H1 (cell line): Measurements from ENCODE around the gene CHST12. TPM values are rescaled to one million over a fixed set of nuclear protein-coding genes. Genes with fewer than 3 reads are reported as not detected.

Experiments used
- CTCF ChIA-PET: fragments of 300-600 bp; sonication (Branson Sonifier 250); formaldehyde crosslinking; loops from one replicate; lab custom pipeline; 2021; ENCODE audit not compliant: partially characterized antibody; lab: Charles Lee
- POLR2A ChIA-PET: fragments of 300-600 bp; sonication (Branson Sonifier 250); formaldehyde crosslinking; loops from one replicate; lab custom pipeline; 2021; ENCODE audit warnings: inconsistent platforms; ENCODE audit not compliant: partially characterized antibody; lab: Charles Lee
- DNase-seq, 2 experiments: peaks; one replicate each; pipeline versions ENCODE4 v3.0.0 to v3.0.0-alpha.2; 2010 to 2022; ENCODE audit warnings: low spot score in 2 of 2, low read depth in 1 of 2, mixed read lengths in 1 of 2
- FAIRE-seq: peaks from 2 replicates; lab custom pipeline; 2011; peaks lifted over from hg19 to GRCh38; lab: Jason Lieb, UNC
- H2AFZ ChIP-seq: 2 replicates; pipeline ENCODE4 v1.8.1; 2012; ENCODE audit warnings: low read length, inconsistent platforms
- H2AK5ac ChIP-seq: 2 replicates; pipeline ENCODE4 v1.6.1; 2013; ENCODE audit warnings: low read depth, low read length
- H2BK120ac ChIP-seq: replicated peaks from 2 replicates; pipeline ENCODE3; 2013; ENCODE audit warnings: low read depth, low read length, inconsistent platforms
- H2BK12ac ChIP-seq: 2 replicates; pipeline ENCODE4 v1.6.1; 2013; ENCODE audit warnings: low read depth, low read length
- H2BK15ac ChIP-seq: 2 replicates; pipeline ENCODE4 v1.6.1; 2013; ENCODE audit warnings: low read length
- H2BK20ac ChIP-seq: 2 replicates; pipeline ENCODE4 v1.6.1; 2013; ENCODE audit warnings: low read length
- H2BK5ac ChIP-seq: 2 replicates; pipeline ENCODE4 v1.6.1; 2013; ENCODE audit warnings: low read depth, low read length
- H3K14ac ChIP-seq: 2 replicates; pipeline ENCODE4 v1.6.1; 2013; ENCODE audit warnings: inconsistent platforms; ENCODE audit not compliant: insufficient read length
- H3K18ac ChIP-seq: 2 replicates; pipeline ENCODE4 v1.6.1; 2013; ENCODE audit warnings: low read length; ENCODE audit errors: extremely low read depth
- H3K23ac ChIP-seq: 2 replicates; pipeline ENCODE4 v1.6.1; 2013; ENCODE audit warnings: inconsistent platforms; ENCODE audit not compliant: insufficient read length
- H3K23me2 ChIP-seq: 2 replicates; pipeline ENCODE4 v1.6.1; 2013; ENCODE audit warnings: low read depth, low read length
- H3K27ac ChIP-seq: 2 replicates; pipeline ENCODE4 v1.6.1; 2011; ENCODE audit warnings: low read depth, low read length, inconsistent platforms
- H3K27me3 ChIP-seq, 4 experiments: replicated peaks in 1 of 4; 1 replicate in 1 of 4; 2 replicates in 3 of 4; pipeline versions ENCODE4 v1.6.1 to v1.8.1; 2011 to 2013; ENCODE audit warnings: low read length in 3 of 4, mild to moderate bottlenecking in 3 of 4, inconsistent platforms in 2 of 4, mixed read lengths in 2 of 4, moderate library complexity in 1 of 4; ENCODE audit not compliant: control insufficient read depth in 3 of 4, insufficient read depth in 3 of 4; ENCODE audit errors: extremely low read depth in 1 of 4
- H3K36me3 ChIP-seq, 4 experiments: 2 replicates each; pipeline versions ENCODE4 v1.6.1 to v1.8.1; 2011 to 2013; ENCODE audit warnings: mild to moderate bottlenecking in 4 of 4, low read length in 3 of 4, moderate library complexity in 2 of 4, control low read depth in 1 of 4, inconsistent platforms in 1 of 4; ENCODE audit not compliant: insufficient read depth in 4 of 4, control insufficient read depth in 2 of 4
- H3K4ac ChIP-seq: replicated peaks from 2 replicates; pipeline ENCODE3; 2013; ENCODE audit warnings: low read length, low read depth, mixed read lengths, inconsistent platforms; ENCODE audit not compliant: insufficient read length
- H3K4me1 ChIP-seq, 4 experiments: replicated peaks in 1 of 4; 1 replicate in 1 of 4; 2 replicates in 3 of 4; pipeline versions ENCODE4 v1.6.1 to v1.8.1; 2011 to 2013; ENCODE audit warnings: low read length in 3 of 4, inconsistent platforms in 2 of 4, mixed read lengths in 1 of 4; ENCODE audit not compliant: insufficient read depth in 4 of 4, control insufficient read depth in 3 of 4
- H3K4me2 ChIP-seq, 2 experiments: 2 replicates each; pipeline versions ENCODE4 v1.6.1 to v1.8.1; 2011 to 2013; ENCODE audit warnings: low read depth in 2 of 2, low read length in 2 of 2, control low read depth in 1 of 2, inconsistent platforms in 1 of 2, mild to moderate bottlenecking in 1 of 2; ENCODE audit not compliant: insufficient read depth in 1 of 2
- H3K4me3 ChIP-seq, 4 experiments: fragments of 200-600, 300-600 bp in 1 of 4; sonication (generic), shearing (Covaris generic), sonication (Bioruptor Twin) in 1 of 4; 2 replicates each; pipeline versions ENCODE4 v1.5.1 to v1.8.1; 2011 to 2016; ENCODE audit warnings: low read length in 4 of 4, low read depth in 3 of 4, control low read depth in 2 of 4, inconsistent platforms in 2 of 4, mild to moderate bottlenecking in 2 of 4, mixed read lengths in 1 of 4, moderate library complexity in 1 of 4; ENCODE audit not compliant: insufficient read depth in 2 of 4; ENCODE audit errors: extremely low read depth in 1 of 4
- H3K56ac ChIP-seq: replicated peaks from 2 replicates; pipeline ENCODE3; 2013; ENCODE audit warnings: low read depth, mild to moderate bottlenecking, mixed read lengths, low read length, inconsistent platforms; ENCODE audit not compliant: insufficient read length
- H3K79me1 ChIP-seq: 2 replicates; pipeline ENCODE4 v1.6.1; 2013; ENCODE audit warnings: low read depth, low read length, control low read depth
- H3K79me2 ChIP-seq, 2 experiments: 2 replicates each; pipeline versions ENCODE4 v1.6.1 to v1.8.1; 2012 to 2013; ENCODE audit warnings: low read length in 2 of 2, mild to moderate bottlenecking in 2 of 2, inconsistent platforms in 1 of 2; ENCODE audit not compliant: insufficient read depth in 2 of 2, control insufficient read depth in 1 of 2
- H3K9ac ChIP-seq, 4 experiments: replicated peaks in 1 of 4; 1 replicate in 1 of 4; 2 replicates in 3 of 4; pipeline versions ENCODE4 v1.6.1 to v1.8.1; 2011 to 2013; ENCODE audit warnings: low read depth in 3 of 4, low read length in 3 of 4, control low read depth in 2 of 4, mild to moderate bottlenecking in 2 of 4, moderate library complexity in 2 of 4, inconsistent platforms in 1 of 4; ENCODE audit errors: extremely low read depth in 1 of 4
- H3K9me3 ChIP-seq, 2 experiments: 2 replicates each; pipeline versions ENCODE4 v1.6.1 to v1.8.1; 2012 to 2013; ENCODE audit warnings: mild to moderate bottlenecking in 2 of 2, moderate library complexity in 2 of 2, control low read depth in 1 of 2, inconsistent platforms in 1 of 2, low read depth in 1 of 2, low read length in 1 of 2, mixed read lengths in 1 of 2; ENCODE audit not compliant: insufficient read depth in 2 of 2
- H4K20me1 ChIP-seq, 2 experiments: replicated peaks in 1 of 2; 2 replicates each; pipeline versions ENCODE3 to v1.8.1; 2011 to 2013; ENCODE audit warnings: inconsistent platforms in 2 of 2, low read length in 2 of 2, mild to moderate bottlenecking in 1 of 2; ENCODE audit not compliant: insufficient read depth in 2 of 2, control insufficient read depth in 1 of 2
- H4K5ac ChIP-seq: 2 replicates; pipeline ENCODE4 v1.6.1; 2013; ENCODE audit warnings: low read length, low read depth, mixed read lengths, inconsistent platforms; ENCODE audit not compliant: insufficient read length
- H4K8ac ChIP-seq: 2 replicates; pipeline ENCODE4 v1.8.0; 2013; ENCODE audit warnings: mild to moderate bottlenecking, moderate library complexity, low read length, inconsistent platforms; ENCODE audit not compliant: insufficient read depth; ENCODE audit errors: extremely low read depth
- H4K91ac ChIP-seq: replicated peaks from 2 replicates; pipeline ENCODE3; 2013; ENCODE audit warnings: low read length, mixed read lengths, inconsistent platforms; ENCODE audit not compliant: insufficient read length
- CBX5 ChIP-seq: fragments of 300-800, 300-1000 bp; sonication (generic); IDR thresholded peaks from 2 replicates; pipeline ENCODE4 v1.7.1; 2016; ENCODE audit warnings: antibody characterized with exemption, low read length, low read depth
- CBX8 ChIP-seq: fragments of 300-800, 300-1000 bp; sonication (generic); IDR thresholded peaks from 2 replicates; pipeline ENCODE4 v1.7.1; 2016; ENCODE audit warnings: low read depth, low read length, borderline replicate concordance
- CHD2 ChIP-seq: IDR thresholded peaks from 2 replicates; pipeline ENCODE4 v1.6.1; 2012; ENCODE audit warnings: low read length, improper control_type of control experiment
- CTBP2 ChIP-seq: IDR thresholded peaks from 2 replicates; pipeline ENCODE4 v1.7.0; 2011; ENCODE audit warnings: borderline replicate concordance, mild to moderate bottlenecking, moderate library complexity, mixed read lengths, low read length; ENCODE audit not compliant: insufficient read depth, insufficient read length
- EP300 ChIP-seq, 2 experiments: IDR thresholded peaks; 1 replicate in 1 of 2; 2 replicates in 1 of 2; pipeline ENCODE4 v1.6.1; 2011 to 2012; ENCODE audit warnings: low read depth in 2 of 2, low read length in 2 of 2, mild to moderate bottlenecking in 2 of 2, borderline replicate concordance in 1 of 2, inconsistent platforms in 1 of 2, moderate library complexity in 1 of 2
- NANOG ChIP-seq: IDR thresholded peaks from 2 replicates; pipeline ENCODE4 v1.6.1; 2011; ENCODE audit warnings: low read length, low read depth, mild to moderate bottlenecking, inconsistent platforms; ENCODE audit not compliant: insufficient read depth, poor library complexity, severe bottlenecking
- RBBP5 ChIP-seq: IDR thresholded peaks from 2 replicates; pipeline ENCODE4 v1.7.1; 2012; ENCODE audit warnings: low read depth, mild to moderate bottlenecking, inconsistent platforms, low read length, moderate library complexity, borderline replicate concordance
- SIX5 ChIP-seq: IDR thresholded peaks from 2 replicates; pipeline ENCODE4 v1.6.1; 2011; ENCODE audit warnings: mild to moderate bottlenecking, low read depth, low read length
- SP1 ChIP-seq: IDR thresholded peaks from 2 replicates; pipeline ENCODE4 v1.6.1; 2011; ENCODE audit warnings: low read depth, low read length
- SRF ChIP-seq: IDR thresholded peaks from 2 replicates; pipeline ENCODE4 v1.6.1; 2011; ENCODE audit warnings: mild to moderate bottlenecking, low read depth, low read length, moderate library complexity
- SUZ12 ChIP-seq: fragments of 200-600 bp; sonication (generic); IDR thresholded peaks from 2 replicates; pipeline ENCODE4 v1.6.1; 2012; ENCODE audit warnings: mild to moderate bottlenecking, inconsistent platforms, low read length, moderate library complexity, mixed read lengths
- YY1 ChIP-seq: IDR thresholded peaks from 2 replicates; pipeline ENCODE4 v1.6.1; 2011; ENCODE audit warnings: low read depth, mild to moderate bottlenecking, low read length
- WGBS, 2 experiments: shearing (Covaris generic) in 1 of 2; methylation state at CpG; one replicate each; pipeline versions ENCODE4 v1.1.6 to v1.1.7; 2013 to 2015; ENCODE audit warnings: low lambda C conversion rate in 2 of 2, mixed read lengths in 2 of 2, inconsistent platforms in 1 of 2, low coverage in 1 of 2, missing lambda C conversion rate in 1 of 2; ENCODE audit not compliant: insufficient replicate concordance in 2 of 2, insufficient coverage in 1 of 2, insufficient read length in 1 of 2; ENCODE audit errors: extremely low coverage in 1 of 2, missing lambda C conversion rate in 1 of 2; 5-methylcytosine and 5-hydroxymethylcytosine counted together
- polyA plus RNA-seq, 7 experiments: library from polyadenylated mRNA; depleted of rRNA in 3 of 7; stranded (reverse) in 5 of 7; unstranded in 2 of 7; fragments of >200 nt in 5 of 7; fragments of 200-250 nt in 2 of 7; gene quantifications; 1 replicate in 5 of 7; 2 replicates in 1 of 7; 4 replicates in 1 of 7; pipeline versions ENCODE4 v1.2.1 to v1.2.3, GENCODE V29; 2011 to 2013; ENCODE audit warnings: missing spikeins in 2 of 7, mixed read lengths in 2 of 7
- total RNA-seq: library from RNA; stranded (reverse); fragmentation: NEBNext Ultra II Directional; extraction: Animal tissue kit (Norgen Biotek cat#: 25700); gene quantifications from 2 replicates; pipeline ENCODE4 v1.2.1, GENCODE V29; 2021
- TF ChIP-seq, protein P1 (sequence below): IDR thresholded peaks from 2 replicates; pipeline ENCODE4 v1.6.1; 2011; ENCODE audit warnings: low read depth, mild to moderate bottlenecking, low read length; ENCODE audit not compliant: insufficient read depth

CHST12 gene
- total and polyA plus RNA-seq, 2 of the 8 experiments (the other 6 are each of a cell fraction or from before 2014, with no cell fraction given), result 13.4 to 24.1 TPM

DNA sequence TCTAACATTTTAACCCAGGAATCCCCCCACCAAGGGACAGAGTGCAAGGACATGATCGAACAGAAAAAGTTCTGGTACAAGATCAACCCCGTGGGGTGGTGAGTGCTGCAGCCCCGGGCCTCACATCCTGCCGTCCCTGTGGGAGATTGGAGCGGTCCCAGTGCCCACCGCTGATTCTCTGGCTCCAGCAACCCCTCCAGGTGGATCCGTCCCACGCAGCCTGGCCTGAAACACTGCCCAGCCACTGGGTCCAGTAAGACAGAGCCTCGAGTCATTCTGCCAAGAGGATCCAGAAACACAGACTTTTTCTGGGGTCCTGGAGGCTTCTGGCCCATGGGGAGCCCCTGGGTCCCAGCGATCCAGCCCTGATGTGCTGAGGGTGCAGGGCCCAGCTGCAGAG lies 43.3 kb downstream of the CHST12 start:
- Histone ChIP-seq H3K79me1 (no peaks in the 10 kb centered on the region), H3K9ac (no peak overlapping the region), H2BK120ac (no peak overlapping the region), H2BK20ac (no peak overlapping the region), H4K20me1 (peaks cover 0 to 1% of the 10 kb centered on the region in 2 experiments), H2BK5ac (no peak overlapping the region), H3K23ac (no peak overlapping the region), H2AK5ac (0 out of 2 replicates have a peak overlapping the region, but pooled peaks have one; percentile 82), H3K14ac (no peak overlapping the region), H4K8ac (peak overlapping the region; percentile 35; the same call in 1 of the 2 replicates), H2BK15ac (no peak overlapping the region), H3K27me3 (no peaks in the 10 kb centered on the region), H3K4me1 (peaks cover 0 to 3% (median 1%) of the 10 kb centered on the region in 4 experiments; a peak in 4 of 7 replicates), H3K18ac (no peak overlapping the region), H3K56ac (no peak overlapping the region), H4K5ac (no peak overlapping the region), H3K4me3 (no peak overlapping the region), H2BK12ac (no peak overlapping the region), H3K4me2 (no peak overlapping the region), H3K23me2 (no peaks in the 10 kb centered on the region; the same call in 1 of the 2 replicates), H3K27ac (no peak overlapping the region), H3K36me3 (no peaks in the 10 kb centered on the region), H3K79me2 (no peaks in the 10 kb centered on the region), H2AFZ (no peak overlapping the region), H4K91ac (no peak overlapping the region), H3K4ac (no peak overlapping the region), H3K9me3 (peaks cover 0 to 4% of the 10 kb centered on the region in 2 experiments; a peak in 1 of 4 replicates)
- ChIA-PET CTCF (no interaction called here), POLR2A (no interaction called here)
- DNase-seq (no peak), FAIRE-seq (no peak)
- 90% methylated on average over 10 of the region's 10 CpGs; no CpG with 5 or more reads in 1 of the 2 experiments for WGBS, 2 experiments
- TF ChIP-seq SP1 (no peak), CHD2 (no peak), CBX8 (no peak), RBBP5 (no peak), CTBP2 (no peak), NANOG (no peak), SUZ12 (no peak), YY1 (no peak), CBX5 (no peak), SIX5 (no peak), SRF (no peak), EP300 (IDR thresholded peaks at IDR 0.05; ENCODE audit: borderline replicate concordance in 1 of 2, low read depth in 2 of 2, low read length in 2 of 2) (no peak)
- TF ChIP-seq, protein P1, sequence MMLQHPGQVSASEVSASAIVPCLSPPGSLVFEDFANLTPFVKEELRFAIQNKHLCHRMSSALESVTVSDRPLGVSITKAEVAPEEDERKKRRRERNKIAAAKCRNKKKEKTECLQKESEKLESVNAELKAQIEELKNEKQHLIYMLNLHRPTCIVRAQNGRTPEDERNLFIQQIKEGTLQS, result no peak
